ENCODE data around the gene PTPRC.

- TF ChIP-seq CTCF (IDR thresholded peaks at IDR 0.05) (no peak), POLR2AphosphoS5 (IDR thresholded peaks at IDR 0.05) (no peak), POLR2A (IDR thresholded peaks at IDR 0.05; ENCODE audit: low read depth) (no peak)
These were observed 115.8 kb downstream of the PTPRC start for GRCh38 chr1:198754670-198755069.

All from esophagus muscularis mucosa (tissue), 3 donors.